HG02588 (cell line): ENCODE results near the gene CEP89.
"Not testable (repeated sequence)": the region's sequence is repeated elsewhere in the genome, so short reads cannot be mapped to it uniquely, and the experiment has no call there.

Experiments
- ATAC-seq: cut with Tn5 transposase; IDR thresholded peaks from one replicate; pipeline ENCODE4 v1.9.1; 2021; ENCODE audit warnings: mild to moderate bottlenecking, moderate library complexity; ENCODE audit not compliant: unreplicated experiment

The CEP89 gene

GRCh38 chr19:32896516-32897214 lies 75.1 kb downstream of the CEP89 start:
- no peak for ATAC-seq

GRCh38 chr19:32895384-32895783 lies 76.4 kb downstream of the CEP89 start:
- no peak for ATAC-seq

DNA sequence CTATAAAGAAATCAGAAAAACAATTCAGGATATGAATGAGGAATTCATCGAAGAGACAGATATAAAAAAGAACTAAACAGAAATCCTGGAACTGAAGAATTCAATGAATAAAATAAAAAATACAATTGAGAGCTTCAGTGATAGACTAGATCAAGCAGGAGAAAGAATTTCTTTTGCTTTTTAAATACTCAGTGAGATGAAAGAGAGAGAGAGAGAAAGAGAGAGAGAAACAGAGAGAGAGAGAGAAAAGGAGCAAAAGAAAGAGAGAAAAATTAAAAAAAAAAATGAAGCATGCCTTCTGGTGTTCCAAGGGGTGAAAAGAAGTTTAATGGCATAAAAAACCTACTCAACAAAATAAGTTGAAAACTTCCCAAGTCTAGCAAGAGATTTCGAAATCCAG lies 80.1 kb downstream of the CEP89 start:
- ATAC-seq = no peak

- no peak for ATAC-seq
Observed at GRCh38 chr19:32890841-32891240, 80.9 kb downstream of the CEP89 start.

- no peak for ATAC-seq
Observed at GRCh38 chr19:32890326-32890725, 81.4 kb downstream of the CEP89 start.

GRCh38 chr19:32889137-32889934 lies 82.4 kb downstream of the CEP89 start:
- no peak for ATAC-seq

DNA sequence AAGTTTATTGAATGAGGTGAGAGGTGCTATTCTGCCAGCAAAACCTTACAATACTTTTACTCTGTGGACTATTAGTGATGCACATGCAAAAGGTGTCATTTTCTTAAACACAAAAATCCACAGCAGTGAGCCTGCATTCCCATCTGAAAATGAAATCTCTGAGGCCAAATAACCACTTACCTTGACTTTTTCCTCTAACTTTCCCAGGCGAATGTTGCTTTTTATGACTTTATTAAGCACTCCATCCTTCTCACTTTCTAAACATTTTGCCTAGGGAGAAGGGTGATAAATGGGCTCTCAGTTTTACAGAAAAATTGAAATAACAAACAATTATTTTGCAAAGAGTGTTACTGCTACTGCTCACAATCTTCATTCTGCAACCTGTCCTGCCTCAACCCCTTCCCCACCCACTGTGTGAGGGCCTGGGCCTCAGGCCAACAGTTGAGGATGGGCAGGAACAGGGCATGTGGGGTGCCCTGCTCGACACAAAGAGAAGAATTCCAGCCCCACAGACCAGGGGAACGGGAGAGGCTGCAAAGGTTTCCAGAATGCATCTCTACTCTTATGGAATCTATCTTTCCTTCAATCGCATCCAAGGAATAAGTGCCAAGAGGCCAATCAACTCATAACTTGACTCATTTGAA lies 84.1 kb downstream of the CEP89 start:
- ATAC-seq = no peak

- no peak for ATAC-seq
Observed at GRCh38 chr19:32886241-32886640, 85.5 kb downstream of the CEP89 start.

GRCh38 chr19:32885255-32885654 lies 86.5 kb downstream of the CEP89 start:
- ATAC-seq = not testable (repeated sequence)

- ATAC-seq = no peak
Observed at GRCh38 chr19:32881766-32882165, 90.0 kb downstream of the CEP89 start.

DNA sequence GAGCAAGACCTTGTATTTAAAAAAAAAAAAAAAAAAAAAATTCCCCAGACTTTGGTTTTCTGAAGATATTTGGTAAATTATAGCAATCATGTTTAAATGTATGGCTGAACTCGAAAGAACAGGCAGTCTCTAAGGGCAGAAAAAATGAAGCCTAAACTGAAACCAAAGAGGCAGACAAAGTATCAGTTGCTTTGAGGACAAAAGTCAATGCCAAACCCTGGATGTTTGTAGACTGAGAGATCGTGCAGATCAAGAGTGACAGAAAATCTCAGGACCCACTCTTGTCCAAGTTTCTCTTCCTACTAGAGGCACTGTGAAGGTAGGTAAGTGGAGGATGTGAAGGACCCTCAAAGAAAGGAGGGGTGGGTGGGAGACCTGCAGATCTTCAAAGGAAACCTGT lies 91.1 kb downstream of the CEP89 start:
- no peak for ATAC-seq

DNA sequence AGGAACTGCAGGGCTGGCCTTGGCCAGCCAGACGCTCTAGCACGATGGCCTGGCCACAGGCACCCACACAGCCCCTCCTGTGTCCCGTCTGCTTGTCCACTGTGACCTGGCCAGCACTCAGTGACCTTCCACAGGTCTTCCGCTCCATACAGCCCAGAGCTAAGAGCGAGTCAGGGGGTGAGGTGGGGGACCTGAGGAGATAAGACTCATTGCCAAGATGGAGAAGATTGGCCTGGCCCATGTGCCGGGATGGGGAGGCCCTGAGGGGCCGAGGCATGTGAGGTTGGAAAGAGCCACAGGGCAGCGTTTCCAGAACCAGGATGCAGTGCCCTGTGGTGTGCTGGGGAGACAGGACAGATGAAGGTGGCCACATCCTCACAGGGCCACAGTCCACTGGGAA lies 92.0 kb downstream of the CEP89 start:
- no peak for ATAC-seq

DNA sequence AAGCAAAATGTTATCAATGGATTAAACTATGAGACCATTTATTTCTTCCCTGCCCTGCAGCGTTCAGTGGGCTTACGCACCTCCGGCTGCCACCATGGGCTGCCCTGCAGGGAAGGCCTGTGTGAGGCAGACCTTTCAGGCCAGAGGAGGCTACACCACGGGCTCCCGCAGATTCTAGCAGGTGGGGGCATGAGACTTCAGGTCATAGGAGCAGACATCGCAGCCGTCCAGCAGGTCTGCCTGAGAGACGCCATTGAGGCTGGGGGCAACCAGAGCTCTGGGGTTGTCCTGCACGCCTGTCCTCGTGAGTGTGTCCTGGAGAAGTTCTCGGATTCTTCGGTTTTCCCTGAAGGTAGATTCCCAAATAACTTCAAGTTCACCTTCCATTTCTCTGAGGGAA lies 92.8 kb downstream of the CEP89 start:
- no peak for ATAC-seq

GRCh38 chr19:32877977-32878745 lies 93.6 kb downstream of the CEP89 start:
- ATAC-seq = no peak

DNA sequence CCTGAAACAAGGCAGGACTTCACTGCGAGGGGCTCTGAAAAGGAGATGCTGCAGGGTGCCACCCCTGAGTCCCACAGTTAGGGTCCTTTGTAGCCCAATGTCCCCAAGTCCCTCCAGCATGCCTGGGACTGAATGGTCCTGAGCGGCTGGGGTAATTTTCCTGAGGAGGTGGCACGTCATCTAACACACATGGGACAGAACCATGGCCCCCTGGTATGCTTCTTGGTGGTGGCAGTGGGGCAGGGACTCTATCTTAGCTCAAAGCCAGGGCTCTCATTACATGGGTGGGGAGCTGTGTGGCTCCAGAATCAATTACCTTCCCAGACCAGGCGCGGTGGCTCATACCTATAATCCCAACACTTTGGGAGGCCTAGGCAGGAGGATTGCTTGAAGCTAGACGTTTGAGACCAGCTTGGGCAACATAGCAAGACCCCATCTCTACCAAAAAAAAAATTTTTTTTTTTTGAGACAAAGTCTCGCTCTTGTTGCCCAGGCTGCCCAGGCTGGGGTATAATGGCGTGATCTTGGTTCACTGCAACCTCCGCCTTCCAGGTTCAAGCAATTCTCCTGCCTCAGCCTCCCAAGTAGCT lies 94.3 kb downstream of the CEP89 start:
- ATAC-seq = no peak

- no peak for ATAC-seq
Observed at GRCh38 chr19:32876919-32877285, 94.9 kb downstream of the CEP89 start.

GRCh38 chr19:32876236-32876918 lies 95.4 kb downstream of the CEP89 start:
- ATAC-seq = no peak

DNA sequence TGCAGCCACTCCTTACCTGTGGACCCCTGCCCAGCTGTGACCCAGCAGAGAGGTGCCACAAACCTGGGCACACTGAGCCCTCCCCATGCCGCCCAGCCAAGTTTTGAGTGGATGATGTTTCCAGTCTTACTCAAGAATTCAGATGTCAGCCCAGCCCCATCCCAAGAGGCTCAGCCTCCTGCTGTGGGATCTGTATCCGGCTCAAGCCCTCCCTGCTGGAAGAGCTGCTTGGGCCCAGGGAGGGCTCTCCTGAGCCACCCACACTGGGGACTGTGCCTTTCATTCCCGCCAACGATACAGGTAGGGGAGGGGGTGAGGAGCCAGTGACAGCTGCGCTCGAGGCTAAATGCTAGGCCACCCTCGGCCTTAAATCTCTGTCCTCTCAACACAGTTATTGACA lies 96.3 kb downstream of the CEP89 start:
- no peak for ATAC-seq

GRCh38 chr19:32874605-32875004 lies 97.2 kb downstream of the CEP89 start:
- no peak for ATAC-seq

GRCh38 chr19:32873247-32873959 lies 98.4 kb downstream of the CEP89 start:
- ATAC-seq = no peak
